ENCODE measurements around the gene CCT8.

Gene CCT8

DNA sequence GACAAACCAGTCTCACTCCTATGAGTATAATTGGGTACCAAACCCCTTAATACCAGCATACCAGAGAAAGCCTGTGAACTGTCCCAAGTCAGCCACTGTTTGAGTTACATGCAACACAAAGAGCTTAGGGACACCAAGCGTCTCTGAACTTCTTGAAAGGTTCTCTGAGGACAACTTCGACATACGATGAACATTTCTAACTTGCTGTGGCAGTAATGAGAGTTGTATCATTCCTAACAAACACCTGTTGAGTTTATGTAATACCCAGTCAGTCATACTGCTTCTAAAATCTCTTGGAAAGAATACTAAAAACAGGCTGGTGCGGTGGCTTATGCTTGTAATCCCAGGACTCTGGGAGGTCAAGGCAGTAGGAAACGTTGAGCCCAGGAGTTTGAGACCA is 18.4 kb downstream of the CCT8 start:
- TF ChIP-seq BHLHE40 (IDR thresholded peaks at IDR 0.05; ENCODE audit: borderline replicate concordance): no peak
- TF ChIP-seq CTBP1 (IDR thresholded peaks at IDR 0.05; ENCODE audit: borderline replicate concordance): no peak
- no peak for TF ChIP-seq TARDBP (IDR thresholded peaks at IDR 0.05)
- DNase-seq (ENCODE audit: extremely low spot score): no peak
- ChIA-PET CTCF (no interaction called here), POLR2A (interaction anchor here (0.8 kb wide), 1 partner anchor 30 kb away, joined by 3 read pairs; no protein-coding TSS in a partner anchor)

DNA sequence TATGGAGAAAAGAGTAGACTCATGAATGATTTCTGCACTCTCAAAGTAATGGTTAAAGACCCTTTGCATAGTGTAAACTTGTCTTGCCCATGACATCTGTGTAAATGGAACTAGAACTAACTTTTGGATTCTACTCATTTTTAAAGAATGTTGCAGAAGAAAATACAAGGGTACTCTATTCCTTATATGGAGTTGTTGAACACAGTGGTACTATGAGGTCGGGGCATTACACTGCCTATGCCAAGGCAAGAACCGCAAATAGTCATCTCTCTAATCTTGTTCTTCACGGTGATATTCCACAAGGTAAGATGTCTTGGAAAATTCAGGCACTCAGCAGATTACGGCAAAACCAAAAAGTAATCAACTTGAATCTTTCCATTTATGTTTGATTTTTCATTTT is 19.8 kb downstream of the CCT8 start:
- POLR2A ChIA-PET: no interaction called here
- CTCF ChIA-PET: no interaction called here
- DNase-seq (ENCODE audit: extremely low spot score): no peak
- TF ChIP-seq CTBP1 (IDR thresholded peaks at IDR 0.05; ENCODE audit: borderline replicate concordance) (no peak), HDGF (IDR thresholded peaks at IDR 0.05; ENCODE audit: borderline replicate concordance) (no peak), FOXM1 (IDR thresholded peaks at IDR 0.05; ENCODE audit: borderline replicate concordance) (no peak), FOXK2 (IDR thresholded peaks at IDR 0.05) (no peak), SP1 (IDR thresholded peaks at IDR 0.05) (no peak)

DNA sequence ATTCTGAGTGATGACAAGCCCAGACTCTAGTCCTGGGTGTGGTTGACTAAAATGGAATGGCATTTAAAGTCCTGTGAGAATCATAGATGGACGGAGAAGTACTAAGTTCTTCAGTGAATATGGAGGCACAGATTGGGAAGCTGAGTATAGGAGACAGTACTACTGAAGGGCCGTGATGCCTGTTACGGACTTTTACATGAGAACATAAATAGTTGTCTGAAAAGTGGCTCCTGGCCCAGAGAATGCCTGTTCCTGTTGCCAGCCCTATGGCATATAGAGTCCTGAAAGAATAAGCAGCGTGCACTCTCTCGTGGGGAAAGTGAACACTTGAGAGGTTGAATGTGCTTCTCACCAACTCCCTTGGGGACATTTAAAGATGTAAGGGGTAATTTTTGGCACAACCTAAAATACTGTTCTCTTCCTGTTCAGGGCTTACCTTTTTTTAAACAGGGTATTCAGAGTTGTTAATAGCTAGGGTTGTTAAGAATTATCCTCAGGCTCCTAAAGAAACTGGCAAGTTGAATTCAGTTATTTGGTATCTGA is 20.4 kb downstream of the CCT8 start:
- ChIA-PET CTCF (no interaction called here), POLR2A (no interaction called here)
- no peak for TF ChIP-seq FOXM1 (IDR thresholded peaks at IDR 0.05; ENCODE audit: borderline replicate concordance)
- TF ChIP-seq, protein P1, sequence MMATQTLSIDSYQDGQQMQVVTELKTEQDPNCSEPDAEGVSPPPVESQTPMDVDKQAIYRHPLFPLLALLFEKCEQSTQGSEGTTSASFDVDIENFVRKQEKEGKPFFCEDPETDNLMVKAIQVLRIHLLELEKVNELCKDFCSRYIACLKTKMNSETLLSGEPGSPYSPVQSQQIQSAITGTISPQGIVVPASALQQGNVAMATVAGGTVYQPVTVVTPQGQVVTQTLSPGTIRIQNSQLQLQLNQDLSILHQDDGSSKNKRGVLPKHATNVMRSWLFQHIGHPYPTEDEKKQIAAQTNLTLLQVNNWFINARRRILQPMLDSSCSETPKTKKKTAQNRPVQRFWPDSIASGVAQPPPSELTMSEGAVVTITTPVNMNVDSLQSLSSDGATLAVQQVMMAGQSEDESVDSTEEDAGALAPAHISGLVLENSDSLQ (IDR thresholded peaks at IDR 0.05): no peak
- TF ChIP-seq TARDBP (IDR thresholded peaks at IDR 0.05): no peak
- no peak for TF ChIP-seq FOXA1 (IDR thresholded peaks at IDR 0.05)
- TF ChIP-seq SP1 (IDR thresholded peaks at IDR 0.05): no peak
- TF ChIP-seq NFRKB (IDR thresholded peaks at IDR 0.05): no peak
- TF ChIP-seq BHLHE40 (IDR thresholded peaks at IDR 0.05; ENCODE audit: borderline replicate concordance): no peak
- no peak for TF ChIP-seq FOXK2 (IDR thresholded peaks at IDR 0.05)
- TF ChIP-seq L3MBTL2 (conservative IDR thresholded peaks at IDR 0.05): no peak
- TF ChIP-seq SUZ12 (IDR thresholded peaks at IDR 0.05): no peak
- no peak for TF ChIP-seq ARNT (IDR thresholded peaks at IDR 0.05)
- TF ChIP-seq ZNF384 (IDR thresholded peaks at IDR 0.05): no peak
- no peak for TF ChIP-seq HDGF (IDR thresholded peaks at IDR 0.05; ENCODE audit: borderline replicate concordance)
- TF ChIP-seq LEF1 (IDR thresholded peaks at IDR 0.05; ENCODE audit: borderline replicate concordance): no peak
- TF ChIP-seq CTBP1 (IDR thresholded peaks at IDR 0.05; ENCODE audit: borderline replicate concordance): no peak
- TF ChIP-seq ELF4 (IDR thresholded peaks at IDR 0.05): no peak
- DNase-seq (ENCODE audit: extremely low spot score): no peak

- POLR2A ChIA-PET: no interaction called here
- DNase-seq (ENCODE audit: extremely low spot score): no peak
- CTCF ChIA-PET: no interaction called here
- no peak for TF ChIP-seq HDGF (IDR thresholded peaks at IDR 0.05; ENCODE audit: borderline replicate concordance)
- no peak for TF ChIP-seq ARNT (IDR thresholded peaks at IDR 0.05)
- no peak for TF ChIP-seq BHLHE40 (IDR thresholded peaks at IDR 0.05; ENCODE audit: borderline replicate concordance)
- TF ChIP-seq CTBP1 (IDR thresholded peaks at IDR 0.05; ENCODE audit: borderline replicate concordance): no peak
- no peak for TF ChIP-seq SUZ12 (IDR thresholded peaks at IDR 0.05)
- no peak for TF ChIP-seq ELF4 (IDR thresholded peaks at IDR 0.05)
- TF ChIP-seq FOXK2 (IDR thresholded peaks at IDR 0.05): no peak
- no peak for TF ChIP-seq LEF1 (IDR thresholded peaks at IDR 0.05; ENCODE audit: borderline replicate concordance)
- TF ChIP-seq, protein P1 (IDR thresholded peaks at IDR 0.05): no peak
- TF ChIP-seq L3MBTL2 (conservative IDR thresholded peaks at IDR 0.05): no peak
- no peak for TF ChIP-seq NFRKB (IDR thresholded peaks at IDR 0.05)
- TF ChIP-seq ZNF384 (IDR thresholded peaks at IDR 0.05): no peak
- no peak for TF ChIP-seq SP1 (IDR thresholded peaks at IDR 0.05)
- no peak for TF ChIP-seq TARDBP (IDR thresholded peaks at IDR 0.05)
- TF ChIP-seq FOXM1 (IDR thresholded peaks at IDR 0.05; ENCODE audit: borderline replicate concordance): no peak
- TF ChIP-seq FOXA1 (IDR thresholded peaks at IDR 0.05): no peak
These were observed 21.2 kb downstream of the CCT8 start for GRCh38 chr21:29052224-29052623.

GRCh38 chr21:29034678-29035077 is 38.8 kb downstream of the CCT8 start:
- ChIA-PET CTCF (no interaction called here), POLR2A (no interaction called here)
- no peak for DNase-seq (ENCODE audit: extremely low spot score)
- TF ChIP-seq L3MBTL2 (conservative IDR thresholded peaks at IDR 0.05) (no peak), SP1 (IDR thresholded peaks at IDR 0.05) (no peak), FOXA1 (IDR thresholded peaks at IDR 0.05) (no peak), FOXM1 (IDR thresholded peaks at IDR 0.05; ENCODE audit: borderline replicate concordance) (no peak), ZNF384 (IDR thresholded peaks at IDR 0.05) (no peak), HDGF (IDR thresholded peaks at IDR 0.05; ENCODE audit: borderline replicate concordance) (no peak), BHLHE40 (IDR thresholded peaks at IDR 0.05; ENCODE audit: borderline replicate concordance) (no peak), ARNT (IDR thresholded peaks at IDR 0.05) (no peak), NFRKB (IDR thresholded peaks at IDR 0.05) (no peak), ELF4 (IDR thresholded peaks at IDR 0.05) (no peak), CTBP1 (IDR thresholded peaks at IDR 0.05; ENCODE audit: borderline replicate concordance) (no peak), TARDBP (IDR thresholded peaks at IDR 0.05) (no peak), LEF1 (IDR thresholded peaks at IDR 0.05; ENCODE audit: borderline replicate concordance) (no peak), SUZ12 (IDR thresholded peaks at IDR 0.05) (no peak), FOXK2 (IDR thresholded peaks at IDR 0.05) (no peak)
- TF ChIP-seq, protein P1 (IDR thresholded peaks at IDR 0.05): no peak

DNA sequence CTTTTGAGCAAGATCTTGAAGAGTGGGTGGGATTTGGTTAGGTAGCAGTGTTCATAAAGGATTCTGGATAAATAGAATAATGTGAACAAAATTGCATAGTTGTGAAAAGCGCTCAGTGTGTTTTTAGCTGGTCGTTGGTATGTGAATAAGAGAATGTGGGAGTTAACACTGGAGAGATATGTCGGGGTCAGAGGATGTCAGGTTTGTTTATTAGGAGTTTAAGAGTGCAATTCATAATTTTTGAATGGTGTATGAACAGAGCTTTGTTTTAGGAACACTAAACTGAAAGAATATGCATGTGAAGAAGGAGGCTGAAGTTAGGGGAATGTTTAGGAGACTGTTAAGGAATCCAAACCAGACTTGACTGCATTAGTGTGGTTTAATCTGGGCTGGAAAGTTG is 39.6 kb downstream of the CCT8 start:
- no peak for TF ChIP-seq LEF1 (IDR thresholded peaks at IDR 0.05; ENCODE audit: borderline replicate concordance)
- TF ChIP-seq CTBP1 (IDR thresholded peaks at IDR 0.05; ENCODE audit: borderline replicate concordance): no peak
- TF ChIP-seq ZNF384 (IDR thresholded peaks at IDR 0.05): no peak
- no peak for TF ChIP-seq FOXK2 (IDR thresholded peaks at IDR 0.05)
- TF ChIP-seq FOXM1 (IDR thresholded peaks at IDR 0.05; ENCODE audit: borderline replicate concordance): no peak
- no peak for TF ChIP-seq L3MBTL2 (conservative IDR thresholded peaks at IDR 0.05)
- no peak for TF ChIP-seq SP1 (IDR thresholded peaks at IDR 0.05)
- TF ChIP-seq SUZ12 (IDR thresholded peaks at IDR 0.05): no peak
- TF ChIP-seq BHLHE40 (IDR thresholded peaks at IDR 0.05; ENCODE audit: borderline replicate concordance): no peak
- no peak for TF ChIP-seq TARDBP (IDR thresholded peaks at IDR 0.05)
- TF ChIP-seq, protein P1 (IDR thresholded peaks at IDR 0.05): no peak
- TF ChIP-seq ELF4 (IDR thresholded peaks at IDR 0.05): no peak
- no peak for TF ChIP-seq FOXA1 (IDR thresholded peaks at IDR 0.05)
- TF ChIP-seq HDGF (IDR thresholded peaks at IDR 0.05; ENCODE audit: borderline replicate concordance): no peak
- no peak for TF ChIP-seq NFRKB (IDR thresholded peaks at IDR 0.05)
- ChIA-PET POLR2A (interaction anchor here (1.1 kb wide), 1 partner anchor 9 kb away, joined by 4 read pairs; the partner anchor contains the start of gene USP16), CTCF (no interaction called here)
- DNase-seq (ENCODE audit: extremely low spot score): no peak

All from HEK293T (cell line).